HL-60 (cell line): ENCODE results near the gene ALOX12B.

ENCODE experiments used
- DNase-seq, 2 experiments: peaks; one replicate each; pipeline ENCODE4 v3.0.0-alpha.2; 2010 to 2020; ENCODE audit warnings: low read depth in 1 of 2, low spot score in 1 of 2
- H3K27ac ChIP-seq: fragments of 250-450 bp; sonication (Bioruptor Pico); replicated peaks from 2 replicates; pipeline ENCODE4 v1.5.1; 2020; ENCODE audit warnings: mild to moderate bottlenecking, moderate library complexity
- H3K27me3 ChIP-seq: fragments of 250-450 bp; sonication (Bioruptor Pico); 2 replicates; pipeline ENCODE4 v1.5.1; 2021; ENCODE audit warnings: mild to moderate bottlenecking, moderate library complexity; ENCODE audit not compliant: insufficient read depth, poor library complexity, severe bottlenecking
- H3K4me3 ChIP-seq: replicated peaks from 2 replicates; pipeline ENCODE4 v1.5.1; 2011; ENCODE audit warnings: mild to moderate bottlenecking, control low read depth, low read length; ENCODE audit not compliant: insufficient read depth
- CTCF ChIP-seq: IDR thresholded peaks from one replicate; pipeline ENCODE4 v1.5.1; 2011; ENCODE audit warnings: low read length, control low read depth, inconsistent platforms; ENCODE audit not compliant: insufficient read depth
- GABPA ChIP-seq: IDR thresholded peaks from 2 replicates; pipeline ENCODE4 v1.6.1; 2012; ENCODE audit warnings: low read depth
- POLR2AphosphoS5 ChIP-seq: IDR thresholded peaks from 2 replicates; pipeline ENCODE4 v1.6.1; 2012; ENCODE audit warnings: low read depth
- REST ChIP-seq: IDR thresholded peaks from 2 replicates; pipeline ENCODE4 v1.6.1; 2012; ENCODE audit warnings: low read depth; ENCODE audit not compliant: insufficient replicate concordance
- SPI1 ChIP-seq: IDR thresholded peaks from 2 replicates; pipeline ENCODE4 v1.6.1; 2012; ENCODE audit warnings: low read depth, mild to moderate bottlenecking, borderline replicate concordance

Gene ALOX12B

GRCh38 chr17:8056232-8056975, 31.1 kb downstream of the ALOX12B start:
- Histone ChIP-seq H3K4me3 (no peak overlapping the region), H3K27ac (peak overlapping the region; percentile 75), H3K27me3 (no peaks in the 10 kb centered on the region)
- TF ChIP-seq REST (peak; percentile 65), CTCF (no peak), GABPA (0 out of 2 replicates have a peak, but pooled peaks have one; percentile 25), SPI1 (peak; percentile 34; the same call in 1 of the 2 replicates), POLR2AphosphoS5 (peak; percentile 94)
- peak; percentile 92 to 94 for DNase-seq

- Histone ChIP-seq H3K27me3 (no peaks in the 10 kb centered on the region), H3K27ac (peak overlapping the region; percentile 75), H3K4me3 (no peak overlapping the region)
- no peak for DNase-seq
- no peak for TF ChIP-seq GABPA
- TF ChIP-seq SPI1 = no peak
- TF ChIP-seq REST = no peak
- TF ChIP-seq POLR2AphosphoS5 = no peak
- TF ChIP-seq CTCF = no peak
These were observed 31.7 kb downstream of the ALOX12B start for GRCh38 chr17:8055851-8056231.

GRCh38 chr17:8053600-8053999, 33.9 kb downstream of the ALOX12B start:
- H3K4me3 ChIP-seq = no peak overlapping the region
- no peak for TF ChIP-seq REST
- TF ChIP-seq POLR2AphosphoS5 = no peak
- TF ChIP-seq GABPA = no peak
- no peak for TF ChIP-seq CTCF
- no peak for TF ChIP-seq SPI1
- H3K27ac ChIP-seq = no peak overlapping the region
- no peak for DNase-seq
- no peaks in the 10 kb centered on the region for H3K27me3 ChIP-seq
